OCI-LY3 (cell line): ENCODE measurements around the gene FAM135A.

Source experiments
- CTCF ChIP-seq: fragments of 200-600, 300-600 bp; sonication (generic); IDR thresholded peaks from 2 replicates; pipeline ENCODE4 v1.5.1; 2014; ENCODE audit warnings: antibody characterized with exemption, low read length, low read depth
- EZH2phosphoT487 ChIP-seq: fragments of 200-600 bp; shearing (Covaris generic); IDR thresholded peaks from 2 replicates; pipeline ENCODE4 v1.6.1; 2018; ENCODE audit warnings: antibody characterized with exemption, mixed run types, low read depth

- TF ChIP-seq CTCF (no peak), EZH2phosphoT487 (no peak)
These were observed 1.6 kb upstream of the FAM135A start for GRCh38 chr6:70411542-70412251.
